Tibial nerve (tissue), 3 donors: ENCODE results near the gene MAP3K7.

ENCODE experiments used
- POLR2A ChIP-seq, 2 donors: fragments of 450-650 bp; IDR thresholded peaks; one replicate each; pipeline ENCODE4 v1.6.1; 2017; ENCODE audit warnings: antibody characterized with exemption in 2 of 2, mild to moderate bottlenecking in 2 of 2, moderate library complexity in 2 of 2
- TF ChIP-seq, protein P1 (sequence below), 5 experiments: fragments of 200-600 bp in 3 of 5; fragments of 450-650 bp in 2 of 5; sonication (generic) in 3 of 5; IDR thresholded peaks; one replicate each; pipeline ENCODE4 v1.5.1; 2016 to 2019; ENCODE audit warnings: antibody characterized with exemption in 5 of 5, mild to moderate bottlenecking in 3 of 5, moderate library complexity in 2 of 5

DNA sequence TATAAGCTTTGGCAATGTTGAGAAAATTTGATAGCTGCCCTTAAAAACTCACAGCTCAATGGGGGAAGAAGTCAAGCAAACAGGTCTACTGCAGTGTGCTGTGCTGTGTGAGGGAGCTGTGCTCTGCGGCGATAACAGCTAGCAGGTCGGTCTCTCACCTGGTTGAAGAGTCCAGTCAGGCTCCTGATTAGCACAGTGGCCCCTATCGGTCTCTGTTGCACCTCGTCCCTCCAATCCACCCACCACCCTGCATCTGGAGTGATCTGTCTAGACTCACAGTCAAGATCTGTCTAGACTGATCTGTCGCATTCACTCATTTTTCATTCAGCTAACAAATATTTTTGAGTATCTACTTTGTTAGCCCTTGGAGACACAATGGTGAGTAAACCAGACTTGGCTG lies 94.1 kb downstream of the MAP3K7 start:
- TF ChIP-seq POLR2A (IDR thresholded peaks at IDR 0.05): no peak
- TF ChIP-seq, protein P1, sequence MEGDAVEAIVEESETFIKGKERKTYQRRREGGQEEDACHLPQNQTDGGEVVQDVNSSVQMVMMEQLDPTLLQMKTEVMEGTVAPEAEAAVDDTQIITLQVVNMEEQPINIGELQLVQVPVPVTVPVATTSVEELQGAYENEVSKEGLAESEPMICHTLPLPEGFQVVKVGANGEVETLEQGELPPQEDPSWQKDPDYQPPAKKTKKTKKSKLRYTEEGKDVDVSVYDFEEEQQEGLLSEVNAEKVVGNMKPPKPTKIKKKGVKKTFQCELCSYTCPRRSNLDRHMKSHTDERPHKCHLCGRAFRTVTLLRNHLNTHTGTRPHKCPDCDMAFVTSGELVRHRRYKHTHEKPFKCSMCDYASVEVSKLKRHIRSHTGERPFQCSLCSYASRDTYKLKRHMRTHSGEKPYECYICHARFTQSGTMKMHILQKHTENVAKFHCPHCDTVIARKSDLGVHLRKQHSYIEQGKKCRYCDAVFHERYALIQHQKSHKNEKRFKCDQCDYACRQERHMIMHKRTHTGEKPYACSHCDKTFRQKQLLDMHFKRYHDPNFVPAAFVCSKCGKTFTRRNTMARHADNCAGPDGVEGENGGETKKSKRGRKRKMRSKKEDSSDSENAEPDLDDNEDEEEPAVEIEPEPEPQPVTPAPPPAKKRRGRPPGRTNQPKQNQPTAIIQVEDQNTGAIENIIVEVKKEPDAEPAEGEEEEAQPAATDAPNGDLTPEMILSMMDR (IDR thresholded peaks at IDR 0.05): no peak
